GM23248 (cell line): Measurements from ENCODE around the gene CACNB4. TPM values are rescaled to one million over a fixed set of nuclear protein-coding genes. Genes with fewer than 3 reads are reported as not detected.
"Not testable (repeated sequence)": the region's sequence is repeated elsewhere in the genome, so short reads cannot be mapped to it uniquely, and the experiment has no call there.

ENCODE experiments used
- DNase-seq: peaks from one replicate; pipeline ENCODE4 v3.0.0-alpha.2; 2015
- H2AFZ ChIP-seq: fragments of 200-600 bp; sonication (generic); 2 replicates; pipeline ENCODE4 v1.6.1; 2016; ENCODE audit warnings: antibody characterized with exemption
- H3F3A ChIP-seq: fragments of 200-600 bp; sonication (generic); 2 replicates; pipeline ENCODE4 v1.6.1; 2016; ENCODE audit warnings: mild to moderate bottlenecking, antibody characterized with exemption, mixed run types; ENCODE audit not compliant: insufficient read depth
- H3K27ac ChIP-seq: fragments of 200-600 bp; sonication (generic); 2 replicates; pipeline ENCODE4 v1.5.1; 2016; ENCODE audit warnings: mild to moderate bottlenecking
- H3K27me3 ChIP-seq: fragments of 200-600 bp; sonication (generic); replicated peaks from 2 replicates; pipeline ENCODE4 v1.6.1; 2016; ENCODE audit warnings: mild to moderate bottlenecking; ENCODE audit not compliant: insufficient read depth
- H3K36me3 ChIP-seq: fragments of 200-600 bp; sonication (generic); 2 replicates; pipeline ENCODE4 v1.6.1; 2016; ENCODE audit warnings: low read depth, mild to moderate bottlenecking
- H3K4me1 ChIP-seq: fragments of 200-600 bp; sonication (generic); 2 replicates; pipeline ENCODE4 v1.6.1; 2016; ENCODE audit warnings: mild to moderate bottlenecking; ENCODE audit not compliant: insufficient read depth
- H3K4me2 ChIP-seq: fragments of 200-600 bp; sonication (generic); one replicate; pipeline ENCODE4 v1.6.1; 2016; ENCODE audit warnings: mild to moderate bottlenecking; ENCODE audit not compliant: unreplicated experiment
- H3K4me3 ChIP-seq: fragments of 200-600 bp; sonication (generic); 2 replicates; pipeline ENCODE4 v1.5.1; 2016; ENCODE audit warnings: mild to moderate bottlenecking
- H3K79me2 ChIP-seq: fragments of 200-600 bp; sonication (generic); 2 replicates; pipeline ENCODE4 v1.6.1; 2016; ENCODE audit warnings: mild to moderate bottlenecking; ENCODE audit not compliant: insufficient read depth
- H3K9ac ChIP-seq: fragments of 200-600 bp; sonication (generic); 2 replicates; pipeline ENCODE4 v1.6.1; 2016; ENCODE audit warnings: mild to moderate bottlenecking
- H3K9me2 ChIP-seq: fragments of 200-600 bp; sonication (generic); 2 replicates; pipeline ENCODE4 v1.6.1; 2016; ENCODE audit warnings: mixed run types, mild to moderate bottlenecking, moderate library complexity; ENCODE audit not compliant: insufficient read depth
- H3K9me3 ChIP-seq: fragments of 200-600 bp; sonication (generic); one replicate; pipeline ENCODE4 v1.6.1; 2017; ENCODE audit warnings: low read depth
- H4K20me1 ChIP-seq: fragments of 200-600 bp; sonication (generic); 2 replicates; pipeline ENCODE4 v1.6.0; 2016; ENCODE audit not compliant: insufficient read depth
- EZH2 ChIP-seq: fragments of 200-600 bp; sonication (generic); IDR thresholded peaks from 2 replicates; pipeline ENCODE4 v1.6.1; 2018; ENCODE audit warnings: antibody characterized with exemption, mild to moderate bottlenecking; ENCODE audit not compliant: insufficient read depth, poor library complexity, severe bottlenecking
- EZH2phosphoT487 ChIP-seq: fragments of 200-600 bp; sonication (generic); IDR thresholded peaks from 2 replicates; pipeline ENCODE4 v1.6.1; 2018; ENCODE audit warnings: antibody characterized with exemption, moderate library complexity, mild to moderate bottlenecking, low read depth; ENCODE audit not compliant: insufficient read depth
- WGBS, 2 experiments: methylation state at CpG; one replicate each; pipeline ENCODE4 v1.1.6; 2015 to 2017; ENCODE audit warnings: low lambda C conversion rate in 2 of 2, low coverage in 1 of 2; ENCODE audit errors: missing lambda C conversion rate in 2 of 2; 5-methylcytosine and 5-hydroxymethylcytosine counted together
- in situ Hi-C: fragments of 300-500 bp; cut with MboI; formaldehyde crosslinking; loops from 2 replicates; pipeline ENCODE4 v1.15.0; 2020
- polyA plus RNA-seq: library from polyadenylated mRNA; unstranded; fragments of >200 nt; fragmentation: Nextera tagmentation; extraction: Ambion mirVana; gene quantifications from 2 replicates; pipeline ENCODE4 v1.2.1, GENCODE V29; 2016
- total RNA-seq: library from RNA; depleted of rRNA; stranded (reverse); fragments of >200 nt; shearing (Covaris generic); gene quantifications from 2 replicates; pipeline ENCODE4 v1.2.3, GENCODE V29; 2014

The CACNB4 gene
- total and polyA plus RNA-seq, 2 experiments from 2014 or later = 0.05 to 0.11 TPM

DNA sequence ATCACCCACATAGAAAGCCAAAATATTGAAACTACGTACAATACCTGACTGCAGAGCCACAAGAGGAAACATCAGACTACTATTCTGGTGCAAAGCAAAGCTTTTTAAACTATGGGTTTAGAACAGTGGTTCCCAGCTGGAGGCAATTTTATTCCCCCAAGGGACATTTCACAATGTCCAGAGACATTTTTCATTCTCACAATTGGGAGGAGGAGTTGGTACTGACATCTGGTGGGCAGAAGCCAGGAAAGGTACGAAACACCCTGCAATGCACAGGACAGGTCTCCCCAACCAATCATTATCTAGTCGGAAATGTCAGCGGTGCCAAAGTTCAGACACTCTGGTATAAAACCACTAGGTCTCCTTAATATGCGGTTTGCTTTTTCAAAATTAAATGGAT lies 182.2 kb downstream of the CACNB4 start:
- H3K9me3 ChIP-seq = no peaks in the 10 kb centered on the region
- in situ Hi-C loops = no loop called here
- no peaks in the 10 kb centered on the region for H3K27me3 ChIP-seq
- no peaks in the 10 kb centered on the region for H4K20me1 ChIP-seq
- no peaks in the 10 kb centered on the region for H3K4me1 ChIP-seq
- H3K36me3 ChIP-seq = no peaks in the 10 kb centered on the region
- WGBS, 2 experiments = 9 to 12% methylated on average over 5 of the region's 5 CpGs
- no peaks in the 10 kb centered on the region for H3F3A ChIP-seq
- no peak overlapping the region for H3K27ac ChIP-seq
- no peaks in the 10 kb centered on the region for H3K79me2 ChIP-seq
- DNase-seq = no peak
- H3K4me2 ChIP-seq = no peak overlapping the region
- no peak overlapping the region for H3K4me3 ChIP-seq
- no peak overlapping the region for H3K9ac ChIP-seq
- H3K9me2 ChIP-seq = no peaks in the 10 kb centered on the region
- no peak overlapping the region for H2AFZ ChIP-seq
- TF ChIP-seq EZH2phosphoT487 (no peak), EZH2 (no peak)

- DNase-seq = not testable (repeated sequence)
Measured at GRCh38 chr2:151915629-151916025, 183.2 kb downstream of the CACNB4 start.

DNA sequence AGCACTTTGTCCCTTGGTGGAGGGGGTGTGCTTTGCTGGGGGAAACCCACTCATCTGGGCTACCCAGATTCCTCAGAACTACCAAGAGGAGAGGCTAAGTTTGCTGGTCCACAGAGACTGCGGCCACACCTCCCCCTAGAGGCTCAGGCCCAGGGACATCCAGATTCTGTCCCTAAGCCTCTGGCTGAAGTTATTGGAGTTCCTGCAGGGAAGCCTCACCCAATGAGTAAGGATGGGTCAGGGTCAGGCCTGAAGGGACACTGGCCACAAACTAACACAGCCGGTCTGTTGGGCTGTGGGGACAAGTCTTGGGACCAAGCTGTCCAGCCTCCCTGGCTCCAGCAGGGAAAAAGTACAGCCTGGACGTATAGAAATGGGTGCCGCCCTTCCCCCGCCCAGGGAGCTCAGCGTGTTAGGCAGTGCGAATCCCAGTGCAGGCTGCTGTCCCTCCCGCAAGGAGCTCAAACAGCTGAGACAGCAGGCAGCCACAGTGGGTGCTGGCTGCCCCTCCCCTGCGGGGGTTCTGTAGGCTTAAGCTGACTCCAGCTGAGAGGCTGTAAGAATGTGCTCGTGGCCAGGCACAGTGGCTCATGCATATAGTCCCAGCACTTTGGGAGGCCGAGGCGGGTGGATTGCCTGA lies 183.7 kb downstream of the CACNB4 start:
- H3K4me1 ChIP-seq = no peaks in the 10 kb centered on the region
- TF ChIP-seq EZH2 = no peak
- no peak for TF ChIP-seq EZH2phosphoT487
- H2AFZ ChIP-seq = no peak overlapping the region
- no peaks in the 10 kb centered on the region for H3K9me3 ChIP-seq
- no peak for DNase-seq
- no peaks in the 10 kb centered on the region for H4K20me1 ChIP-seq
- no peaks in the 10 kb centered on the region for H3K9me2 ChIP-seq
- H3K27me3 ChIP-seq = no peaks in the 10 kb centered on the region
- H3K4me3 ChIP-seq = no peak overlapping the region
- H3K4me2 ChIP-seq = no peak overlapping the region
- in situ Hi-C loops = no loop called here
- WGBS, 2 experiments = 56 to 65% methylated on average over 11 to 12 of the region's 12 CpGs
- no peaks in the 10 kb centered on the region for H3K36me3 ChIP-seq
- H3K9ac ChIP-seq = no peak overlapping the region
- H3F3A ChIP-seq = no peaks in the 10 kb centered on the region
- H3K79me2 ChIP-seq = no peaks in the 10 kb centered on the region
- H3K27ac ChIP-seq = no peak overlapping the region

More at GRCh38 chr2:151915629-151916025, 183.2 kb downstream of the CACNB4 start:
- H3K9me2 ChIP-seq, H3K79me2 ChIP-seq, H3F3A ChIP-seq, H3K4me3 ChIP-seq, H3K9me3 ChIP-seq, H3K9ac ChIP-seq, H3K36me3 ChIP-seq, H4K20me1 ChIP-seq, H2AFZ ChIP-seq, H3K4me1 ChIP-seq, H3K27me3 ChIP-seq, H3K27ac ChIP-seq, in situ Hi-C loops, H3K4me2 ChIP-seq: not testable (repeated sequence)
- WGBS, 2 experiments = 58 to 69% methylated on average over 6 of the region's 7 CpGs

DNA sequence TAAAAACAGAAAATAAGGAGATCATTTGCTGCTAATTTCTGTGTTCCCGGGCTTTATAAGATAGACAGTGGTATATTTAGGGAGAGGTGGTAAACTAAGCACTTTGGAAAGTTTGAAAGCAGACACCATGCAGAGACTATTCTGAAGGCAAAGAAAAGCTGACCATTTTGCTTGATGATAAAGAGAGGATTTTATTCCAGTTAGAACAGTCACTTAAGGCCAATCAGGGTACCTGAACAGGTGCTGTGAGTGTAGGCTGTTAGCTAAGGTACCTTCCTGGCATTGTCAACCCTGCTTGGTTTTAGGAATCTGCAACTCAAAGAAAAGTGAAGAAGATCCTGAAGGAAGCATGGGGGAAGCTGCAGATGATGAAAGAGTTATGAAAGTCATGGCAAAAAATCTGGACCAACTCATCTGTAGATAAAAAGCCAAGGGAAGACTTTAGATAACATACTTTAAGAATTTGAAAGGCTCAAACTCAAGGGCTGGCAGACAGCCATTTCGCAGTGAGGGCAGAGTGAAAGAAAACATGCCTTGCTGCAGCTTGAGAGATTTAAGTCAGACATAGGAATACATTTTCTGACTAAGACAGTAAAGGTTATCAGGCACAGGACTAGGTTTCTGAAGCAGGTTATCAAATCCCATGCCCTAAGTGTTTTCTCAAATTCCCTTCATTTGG lies 190.5 kb downstream of the CACNB4 start:
- 36 to 45% methylated on average over 2 of the region's 2 CpGs for WGBS, 2 experiments
- no peak for DNase-seq
- Histone ChIP-seq H3K4me3 (no peak overlapping the region), H2AFZ (no peak overlapping the region), H3F3A (no peaks in the 10 kb centered on the region), H3K4me1 (no peaks in the 10 kb centered on the region), H3K4me2 (no peak overlapping the region), H3K9me2 (no peaks in the 10 kb centered on the region), H3K27ac (no peak overlapping the region), H3K9ac (no peak overlapping the region), H3K36me3 (no peaks in the 10 kb centered on the region), H3K9me3 (no peaks in the 10 kb centered on the region), H3K79me2 (no peaks in the 10 kb centered on the region), H4K20me1 (no peaks in the 10 kb centered on the region), H3K27me3 (no peaks in the 10 kb centered on the region)
- in situ Hi-C loops = no loop called here
- no peak for TF ChIP-seq EZH2
- no peak for TF ChIP-seq EZH2phosphoT487
